IPS-11a (cell line): ENCODE data around the gene PSME2.
"Not testable (repeated sequence)": the region's sequence is repeated elsewhere in the genome, so short reads cannot be mapped to it uniquely, and the experiment has no call there.

Experiments used
- H3K4me3 ChIP-seq: one replicate; pipeline ENCODE4 v1.5.1; 2013; ENCODE audit warnings: low read depth, low read length, control low read depth

PSME2 gene

DNA sequence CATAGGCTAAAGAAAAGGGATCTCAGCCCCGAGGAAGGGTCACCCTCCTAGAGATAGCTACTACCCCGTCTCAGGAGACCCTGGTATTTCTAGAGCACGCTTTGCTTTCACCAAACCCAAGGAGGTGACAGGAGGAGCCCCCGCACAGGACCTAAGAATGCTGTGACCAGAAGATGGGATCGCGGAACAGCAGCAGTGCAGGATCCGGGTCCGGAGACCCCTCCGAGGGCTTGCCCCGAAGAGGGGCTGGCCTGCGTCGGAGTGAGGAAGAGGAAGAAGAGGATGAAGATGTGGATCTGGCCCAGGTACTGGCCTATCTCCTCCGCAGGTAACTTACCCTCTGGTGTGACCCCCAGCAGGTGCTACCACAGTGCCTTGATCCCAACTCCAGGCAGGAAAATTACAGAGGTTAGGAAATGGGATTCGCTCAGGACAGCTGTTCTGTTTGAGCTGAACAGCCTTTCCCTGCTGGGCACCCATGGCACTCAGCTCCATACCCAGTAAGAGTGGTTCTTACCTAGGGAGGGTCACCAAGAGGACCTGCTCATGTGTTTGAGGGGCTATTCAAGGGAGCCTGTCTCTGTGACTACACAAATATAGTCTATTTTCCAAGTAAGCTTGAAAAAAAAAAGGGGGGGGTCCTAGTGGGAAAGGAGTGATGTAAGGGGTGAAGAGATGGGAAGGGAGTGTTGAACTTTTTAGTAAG lies 30.8 kb downstream of the PSME2 start:
- peak overlapping the region; percentile 94 for H3K4me3 ChIP-seq

DNA sequence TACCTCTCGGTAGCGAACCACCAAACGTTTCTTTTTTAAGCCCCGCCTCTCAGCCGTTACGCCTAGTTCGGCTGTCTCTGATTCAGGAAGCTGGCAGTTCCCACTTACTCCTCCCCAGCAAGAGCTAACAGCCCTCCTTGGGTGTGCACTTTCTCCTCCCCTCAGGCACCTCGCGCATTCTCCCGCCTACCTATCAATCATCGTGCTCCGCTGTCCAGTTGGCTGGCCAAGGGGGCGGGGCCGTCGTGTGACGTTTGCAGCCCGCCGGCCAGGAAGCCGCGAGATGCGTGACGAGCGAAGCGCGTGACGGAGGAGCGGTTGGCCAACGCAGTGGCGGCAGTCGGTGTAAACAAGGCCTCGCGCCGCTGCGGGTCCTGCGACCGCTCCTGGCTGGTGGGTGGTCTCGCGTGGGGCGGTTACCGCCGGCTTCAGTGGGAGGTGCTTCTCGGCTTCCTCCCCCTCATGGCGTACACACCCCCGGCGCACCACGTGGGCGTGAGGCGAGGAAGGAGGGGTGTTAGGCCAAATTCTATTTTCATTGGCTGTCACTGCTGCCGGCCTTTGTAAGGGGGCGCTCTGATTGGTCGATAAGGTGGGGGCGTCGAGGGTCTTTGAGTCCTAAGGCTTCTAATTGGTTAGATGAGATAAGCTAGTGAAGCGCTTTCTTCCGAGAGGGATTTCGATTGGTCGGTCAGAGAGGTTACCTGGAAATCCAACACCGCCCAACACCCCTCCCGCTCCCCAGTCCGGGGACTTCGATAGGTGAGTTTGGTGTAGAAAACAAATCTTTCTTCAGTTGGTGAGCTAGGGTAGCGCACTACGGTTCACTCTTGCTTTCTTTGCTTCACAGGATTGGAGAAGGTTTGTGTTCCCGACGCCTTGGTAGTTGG lies 31.6 kb downstream of the PSME2 start, which contains the start of the genes DCAF11 and NRL:
Gene DCAF11 (plus strand): TSS at position 246 of the 890 bp plus-strand sequence. CDS start 818 bp downstream, outside the sequence.
Gene NRL (minus strand): TSS at position 418 of the 890 bp plus-strand sequence. CDS start 32,101 bp downstream, outside the sequence.
- H3K4me3 ChIP-seq: peak within 1 kb of the TSS; percentile 94

GRCh38 chr14:24113801-24114531 lies 32.4 kb downstream of the PSME2 start:
- H3K4me3 ChIP-seq: peak overlapping the region; percentile 94

GRCh38 chr14:24113379-24113800 lies 33.0 kb downstream of the PSME2 start:
- H3K4me3 ChIP-seq: peak overlapping the region; percentile 94

DNA sequence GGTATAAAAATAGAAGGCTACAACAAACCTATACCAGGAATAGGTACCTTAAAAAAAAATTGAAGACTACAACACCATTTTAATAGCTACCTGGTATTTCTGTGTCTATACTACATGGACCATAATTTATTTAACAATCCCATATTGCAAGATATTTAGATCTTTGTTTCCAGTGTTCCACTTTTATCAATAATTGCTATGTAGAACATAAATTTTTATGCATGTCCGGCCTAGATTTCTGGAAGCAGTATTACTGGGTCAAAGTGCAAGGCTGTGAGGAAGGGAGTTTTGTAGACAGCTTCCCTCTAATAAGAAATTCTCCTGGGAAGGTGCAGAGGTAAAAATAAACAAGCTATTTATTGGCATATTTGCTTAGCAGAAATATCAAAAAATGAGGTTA lies 35.9 kb downstream of the PSME2 start:
- H3K4me3 ChIP-seq: no peak overlapping the region

DNA sequence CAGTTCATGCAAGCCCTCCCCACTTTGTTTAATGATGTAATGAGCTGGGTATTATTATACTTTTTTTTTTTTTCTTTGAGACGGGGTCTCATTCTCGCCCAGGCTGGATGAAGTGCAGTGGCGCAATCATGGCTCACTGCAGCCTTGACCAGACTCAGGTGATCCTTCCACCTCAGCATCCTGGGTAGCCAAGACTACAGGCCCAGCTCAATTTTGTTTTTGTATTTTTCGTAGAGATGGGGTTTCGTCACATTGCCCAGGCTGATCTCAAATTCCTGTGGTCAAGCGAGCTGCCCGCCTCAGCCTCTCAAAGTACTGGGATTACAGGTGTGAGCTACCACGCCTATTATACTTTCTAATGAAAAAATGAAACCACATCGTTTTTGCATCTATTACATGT lies 36.4 kb downstream of the PSME2 start:
- H3K4me3 ChIP-seq: no peak overlapping the region

DNA sequence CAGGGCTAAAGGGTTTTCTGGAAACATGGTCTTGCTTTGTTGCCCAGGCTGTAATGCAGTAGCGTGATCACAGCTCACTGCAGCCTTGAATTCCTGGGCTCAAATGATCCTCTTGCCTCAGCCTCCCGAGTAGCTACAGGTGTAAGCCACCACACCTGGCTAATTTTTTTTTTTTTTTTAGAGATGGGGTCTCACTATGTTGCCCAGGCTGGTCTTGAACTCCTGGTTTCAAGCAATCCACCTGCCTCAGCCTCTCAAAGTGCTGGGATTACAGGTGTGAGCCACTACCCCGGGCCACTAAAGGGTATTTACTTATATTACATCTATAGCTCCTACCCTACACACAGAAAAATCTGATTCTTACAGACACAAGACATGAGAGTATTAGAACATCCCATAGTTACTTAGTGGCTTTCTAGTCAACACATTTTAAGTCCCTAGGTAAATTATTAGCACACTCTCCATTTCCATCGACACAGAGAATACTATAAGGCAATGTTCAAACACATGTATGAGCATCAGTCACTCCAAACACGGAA lies 38.0 kb downstream of the PSME2 start:
- H3K4me3 ChIP-seq: no peak overlapping the region

DNA sequence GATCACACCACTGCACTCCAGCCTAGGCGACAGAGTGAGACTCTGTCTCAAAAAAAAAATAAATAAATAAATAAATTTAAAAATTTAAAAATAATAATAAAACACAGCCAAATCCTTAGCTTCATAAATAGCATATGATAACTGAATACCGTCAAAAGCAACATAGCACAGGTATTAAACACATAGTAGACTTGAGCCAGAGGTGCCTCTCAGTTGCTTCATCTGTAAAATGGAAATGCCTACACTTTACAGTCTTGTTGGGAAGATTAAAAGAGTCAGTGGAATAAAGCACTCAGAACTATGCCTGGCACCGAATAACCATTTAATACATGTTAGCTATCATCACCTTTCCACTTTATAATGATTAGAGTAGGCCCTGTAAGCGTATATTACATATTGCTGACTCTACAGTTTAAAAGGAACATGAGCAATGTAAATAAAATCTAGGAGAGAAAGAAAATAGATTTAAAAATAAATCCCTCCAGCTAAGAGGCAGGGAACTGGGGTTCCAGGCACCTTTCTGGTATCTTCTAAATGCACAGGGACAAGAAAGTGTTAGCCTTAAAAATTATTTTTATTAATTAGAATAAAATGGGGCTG lies 39.6 kb downstream of the PSME2 start:
- H3K4me3 ChIP-seq: no peak overlapping the region

- H3K4me3 ChIP-seq: not testable (repeated sequence)
These were observed 40.7 kb downstream of the PSME2 start for GRCh38 chr14:24105609-24106239.

DNA sequence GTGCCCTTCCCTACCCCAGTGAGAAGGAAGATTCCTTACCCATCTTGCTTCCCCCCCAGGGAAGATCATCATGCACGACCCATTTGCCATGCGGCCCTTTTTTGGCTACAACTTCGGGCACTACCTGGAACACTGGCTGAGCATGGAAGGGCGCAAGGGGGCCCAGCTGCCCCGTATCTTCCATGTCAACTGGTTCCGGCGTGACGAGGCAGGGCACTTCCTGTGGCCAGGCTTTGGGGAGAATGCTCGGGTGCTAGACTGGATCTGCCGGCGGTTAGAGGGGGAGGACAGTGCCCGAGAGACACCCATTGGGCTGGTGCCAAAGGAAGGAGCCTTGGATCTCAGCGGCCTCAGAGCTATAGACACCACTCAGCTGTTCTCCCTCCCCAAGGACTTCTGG lies 43.0 kb downstream of the PSME2 start:
- H3K4me3 ChIP-seq: no peak overlapping the region

GRCh38 chr14:24102357-24103048 lies 43.9 kb downstream of the PSME2 start:
- no peak overlapping the region for H3K4me3 ChIP-seq

GRCh38 chr14:24100982-24101494 lies 45.4 kb downstream of the PSME2 start:
- no peak overlapping the region for H3K4me3 ChIP-seq

DNA sequence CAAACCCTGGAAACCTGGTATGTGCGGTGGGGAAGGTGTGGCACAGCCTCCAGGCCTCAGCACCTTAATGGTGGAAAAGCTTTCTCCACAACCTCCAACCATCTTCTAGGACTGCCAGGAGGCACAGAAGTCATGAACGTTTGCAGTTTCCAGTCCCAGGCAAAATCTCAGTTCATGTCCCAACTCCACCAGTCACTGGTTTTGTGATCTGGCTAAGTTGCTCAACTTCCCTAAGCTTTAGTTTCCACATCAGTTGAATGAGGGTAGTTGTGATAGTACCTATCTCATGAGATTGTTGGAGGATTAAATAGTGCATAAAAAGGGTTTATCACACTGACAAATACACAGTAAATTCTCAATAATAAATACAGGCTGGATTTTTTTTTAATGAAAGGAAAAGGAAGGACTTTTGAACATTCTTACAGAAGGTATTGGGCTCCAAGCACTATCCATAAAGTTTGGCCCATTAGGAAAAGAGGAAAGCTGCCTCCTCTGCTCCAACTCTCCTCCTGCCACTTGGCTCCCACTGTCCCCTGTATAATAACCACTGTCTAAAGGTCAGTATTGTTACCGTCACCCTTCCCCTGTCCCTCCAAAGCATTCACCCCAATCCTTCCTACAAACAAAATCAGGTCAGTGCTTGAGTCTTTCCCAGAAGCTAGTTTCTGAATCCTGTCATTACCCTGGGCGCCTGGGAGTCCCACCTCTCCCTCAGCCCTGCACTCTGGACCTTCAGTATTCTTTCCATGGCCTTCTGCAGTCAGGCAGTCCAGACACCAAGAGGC lies 46.0 kb downstream of the PSME2 start:
- no peak overlapping the region for H3K4me3 ChIP-seq

DNA sequence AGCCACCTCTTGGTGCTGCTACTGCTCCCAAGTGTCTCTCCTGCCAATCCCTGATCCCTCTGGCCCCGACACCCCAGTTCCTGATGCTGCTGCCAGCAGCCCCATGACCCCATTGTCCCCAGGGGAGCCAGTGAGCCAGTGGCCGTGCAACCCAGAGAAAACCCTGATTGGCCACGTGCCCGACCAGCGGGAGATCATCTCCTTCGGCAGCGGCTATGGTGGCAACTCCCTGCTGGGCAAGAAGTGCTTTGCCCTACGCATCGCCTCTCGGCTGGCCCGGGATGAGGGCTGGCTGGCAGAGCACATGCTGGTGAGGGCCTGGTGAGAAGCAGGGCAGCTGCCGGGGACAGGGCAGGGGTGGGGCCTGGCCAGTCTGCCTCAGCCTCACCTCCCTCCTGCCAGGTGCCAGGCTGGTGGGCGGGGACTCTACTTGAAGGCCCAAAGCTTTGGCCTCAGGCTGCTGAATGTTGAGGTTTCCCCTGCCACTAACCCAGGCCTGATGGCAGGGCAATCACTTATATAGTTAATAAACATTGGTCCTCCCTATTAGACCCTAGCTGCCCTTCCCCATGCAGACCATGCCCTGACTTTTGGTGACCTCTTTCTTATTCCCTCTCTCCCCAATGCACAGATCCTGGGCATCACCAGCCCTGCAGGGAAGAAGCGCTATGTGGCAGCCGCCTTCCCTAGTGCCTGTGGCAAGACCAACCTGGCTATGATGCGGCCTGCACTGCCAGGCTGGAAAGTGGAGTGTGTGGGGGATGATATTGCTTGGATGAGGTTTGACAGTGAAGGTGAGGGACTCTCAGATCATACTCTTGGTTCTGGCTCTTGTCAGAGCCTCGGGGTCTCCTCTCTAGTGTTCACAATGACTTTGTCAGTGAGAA lies 47.2 kb downstream of the PSME2 start:
- H3K4me3 ChIP-seq: no peak overlapping the region

DNA sequence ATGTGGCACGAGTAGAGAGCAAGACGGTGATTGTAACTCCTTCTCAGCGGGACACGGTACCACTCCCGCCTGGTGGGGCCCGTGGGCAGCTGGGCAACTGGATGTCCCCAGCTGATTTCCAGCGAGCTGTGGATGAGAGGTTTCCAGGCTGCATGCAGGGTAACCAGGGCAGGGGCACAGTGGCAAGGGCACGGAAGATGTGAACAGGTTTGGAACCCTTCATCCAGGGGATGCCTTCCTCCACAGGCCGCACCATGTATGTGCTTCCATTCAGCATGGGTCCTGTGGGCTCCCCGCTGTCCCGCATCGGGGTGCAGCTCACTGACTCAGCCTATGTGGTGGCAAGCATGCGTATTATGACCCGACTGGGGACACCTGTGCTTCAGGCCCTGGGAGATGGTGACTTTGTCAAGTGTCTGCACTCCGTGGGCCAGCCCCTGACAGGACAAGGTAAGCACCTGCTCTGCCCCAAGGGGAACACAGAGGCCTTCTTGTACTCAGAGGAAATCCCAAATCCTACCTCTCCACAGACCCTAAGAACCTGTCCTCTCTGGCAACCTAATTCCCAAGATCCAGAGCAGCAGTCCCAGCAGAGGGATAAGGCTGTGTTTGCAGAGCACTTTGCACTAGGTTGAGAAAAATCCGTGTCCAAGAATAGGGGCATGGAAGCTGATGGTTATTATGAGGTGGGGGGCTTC lies 48.0 kb downstream of the PSME2 start:
- no peak overlapping the region for H3K4me3 ChIP-seq

GRCh38 chr14:24096545-24097181 lies 49.7 kb downstream of the PSME2 start:
- H3K4me3 ChIP-seq: no peak overlapping the region
